ENCODE data around the gene HRAS. TPM values are rescaled to one million over a fixed set of nuclear protein-coding genes. Genes with fewer than 3 reads are reported as not detected.

HRAS gene
- total RNA-seq, 8 experiments from 2014 or later = 38.5 to 96.1 (median 57.2) TPM

- 60 to 100% (median 100%) methylated on average over 1 to 13 of the region's 33 CpGs; no CpG with 5 or more reads in 5 of the 10 experiments for WGBS, 10 experiments
Observed at GRCh38 chr11:532986-533585, 2.3 kb downstream of the HRAS start.

GRCh38 chr11:532527-532985, 2.8 kb downstream of the HRAS start:
- in situ Hi-C loops (cut with MboI; ENCODE audit: low pct_unique_long_range_greater_than_20kb in 2 of 9, low sequenced_read_pairs in 9 of 9, unreplicated experiment in 9 of 9) = no loop called here
- no peak overlapping the region for H3K4me3 ChIP-seq
- WGBS, 10 experiments = 91 to 100% (median 95%) methylated on average over 1 to 9 of the region's 23 CpGs; no CpG with 5 or more reads in 7 of the 10 experiments
- no peak for ATAC-seq (replicated peaks in 6 of 8)
- H3K4me1 ChIP-seq (replicated peaks in 1 of 2) = peaks cover 27 to 30% of the 10 kb centered on the region in 2 donors
- H3K27ac ChIP-seq = no peak overlapping the region

More at GRCh38 chr11:532986-533585, 2.3 kb downstream of the HRAS start:
- no peak for ATAC-seq (replicated peaks in 6 of 8)
- H3K4me3 ChIP-seq = no peak overlapping the region
- H3K27ac ChIP-seq = no peak overlapping the region
- peaks cover 32 to 35% of the 10 kb centered on the region in 2 donors for H3K4me1 ChIP-seq (replicated peaks in 1 of 2)
- in situ Hi-C loops (cut with MboI; ENCODE audit: low pct_unique_long_range_greater_than_20kb in 2 of 9, low sequenced_read_pairs in 9 of 9, unreplicated experiment in 9 of 9) = no loop called here

GRCh38 chr11:531919-532526, 3.4 kb downstream of the HRAS start:
- in situ Hi-C loops (cut with MboI; ENCODE audit: low pct_unique_long_range_greater_than_20kb in 2 of 9, low sequenced_read_pairs in 9 of 9, unreplicated experiment in 9 of 9) = no loop called here
- no peak for ATAC-seq (replicated peaks in 6 of 8)
- 80 to 100% (median 95%) methylated on average over 1 to 6 of the region's 18 CpGs; no CpG with 5 or more reads in 4 of the 10 experiments for WGBS, 10 experiments

GRCh38 chr11:530960-531831, 4.2 kb downstream of the HRAS start:
- no peak overlapping the region for H3K27ac ChIP-seq
- WGBS, 10 experiments = 80 to 100% methylated on average over 1 of the region's 28 CpGs; no CpG with 5 or more reads in 8 of the 10 experiments
- H3K4me1 ChIP-seq (replicated peaks in 1 of 2) = peaks cover 16 to 19% of the 10 kb centered on the region in 2 donors
- in situ Hi-C loops (cut with MboI; ENCODE audit: low pct_unique_long_range_greater_than_20kb in 2 of 9, low sequenced_read_pairs in 9 of 9, unreplicated experiment in 9 of 9) = no loop called here
- no peak for ATAC-seq (replicated peaks in 6 of 8)
- no peak overlapping the region for H3K4me3 ChIP-seq

More at GRCh38 chr11:531919-532526, 3.4 kb downstream of the HRAS start:
- H3K4me3 ChIP-seq = no peak overlapping the region
- peaks cover 24% of the 10 kb centered on the region in 2 donors for H3K4me1 ChIP-seq (replicated peaks in 1 of 2)
- no peak overlapping the region for H3K27ac ChIP-seq

- H3K27ac ChIP-seq = no peak overlapping the region
- H3K4me1 ChIP-seq (replicated peaks in 1 of 2) = peaks cover 14 to 18% of the 10 kb centered on the region in 2 donors
- peak in 1 of 8 experiments; percentile 2 for ATAC-seq (replicated peaks in 6 of 8)
- no peak overlapping the region for H3K4me3 ChIP-seq
- in situ Hi-C loops (cut with MboI; ENCODE audit: low pct_unique_long_range_greater_than_20kb in 2 of 9, low sequenced_read_pairs in 9 of 9, unreplicated experiment in 9 of 9) = no loop called here
- 89 to 90% methylated on average over 2 to 3 of the region's 18 CpGs; no CpG with 5 or more reads in 8 of the 10 experiments for WGBS, 10 experiments
Observed at GRCh38 chr11:529728-530411, 5.5 kb downstream of the HRAS start.

- peak in 6 of 8 experiments; percentile 6 to 69 (median 63) for ATAC-seq (replicated peaks in 6 of 8)
- Histone ChIP-seq H3K4me3 (no peak overlapping the region), H3K4me1 (replicated peaks in 1 of 2) (peaks cover 10 to 15% of the 10 kb centered on the region in 2 donors), H3K27ac (peak overlapping the region in 1 of 2 donors; percentile 40)
- 65 to 100% (median 80%) methylated on average over 1 to 9 of the region's 29 CpGs; no CpG with 5 or more reads in 5 of the 10 experiments for WGBS, 10 experiments
- in situ Hi-C loops (cut with MboI; ENCODE audit: low pct_unique_long_range_greater_than_20kb in 2 of 9, low sequenced_read_pairs in 9 of 9, unreplicated experiment in 9 of 9) = no loop called here
Observed at GRCh38 chr11:528815-529727, 6.3 kb downstream of the HRAS start.

GRCh38 chr11:528166-528814, 7.1 kb downstream of the HRAS start:
- ATAC-seq (replicated peaks in 6 of 8) = no peak
- no peak overlapping the region for H3K4me3 ChIP-seq
- 83 to 100% (median 91%) methylated on average over 1 to 4 of the region's 30 CpGs; no CpG with 5 or more reads in 6 of the 10 experiments for WGBS, 10 experiments
- peak overlapping the region in 1 of 2 donors; percentile 40 for H3K27ac ChIP-seq
- peaks cover 9 to 12% of the 10 kb centered on the region in 2 donors for H3K4me1 ChIP-seq (replicated peaks in 1 of 2)
- in situ Hi-C loops (cut with MboI; ENCODE audit: low pct_unique_long_range_greater_than_20kb in 2 of 9, low sequenced_read_pairs in 9 of 9, unreplicated experiment in 9 of 9) = no loop called here

GRCh38 chr11:526192-526591, 9.2 kb downstream of the HRAS start:
- in situ Hi-C loops (cut with MboI; ENCODE audit: low pct_unique_long_range_greater_than_20kb in 2 of 9, low sequenced_read_pairs in 9 of 9, unreplicated experiment in 9 of 9) = no loop called here
- H3K27ac ChIP-seq = no peak overlapping the region
- ATAC-seq (replicated peaks in 6 of 8) = no peak
- no peak overlapping the region for H3K4me3 ChIP-seq
- peaks cover 9 to 12% of the 10 kb centered on the region in 2 donors for H3K4me1 ChIP-seq (replicated peaks in 1 of 2)
- WGBS, 10 experiments = 40 to 93% (median 83%) methylated on average over 1 to 13 of the region's 17 CpGs; no CpG with 5 or more reads in 2 of the 10 experiments

- Histone ChIP-seq H3K4me3 (no peak overlapping the region), H3K4me1 (replicated peaks in 1 of 2) (no peaks in the 10 kb centered on the region), H3K27ac (no peak overlapping the region)
- in situ Hi-C loops (cut with MboI; ENCODE audit: low pct_unique_long_range_greater_than_20kb in 2 of 9, low sequenced_read_pairs in 9 of 9, unreplicated experiment in 9 of 9) = no loop called here
- 70 to 100% (median 89%) methylated on average over 2 to 6 of the region's 10 CpGs; no CpG with 5 or more reads in 6 of the 10 experiments for WGBS, 10 experiments
- ATAC-seq (replicated peaks in 6 of 8) = no peak
Observed at GRCh38 chr11:521177-521688, 14.1 kb downstream of the HRAS start.

- peak in 3 of 8 experiments; percentile 16 to 21 (median 17) for ATAC-seq (replicated peaks in 6 of 8)
- H3K4me1 ChIP-seq (replicated peaks in 1 of 2) = no peaks in the 10 kb centered on the region
- in situ Hi-C loops (cut with MboI; ENCODE audit: low pct_unique_long_range_greater_than_20kb in 2 of 9, low sequenced_read_pairs in 9 of 9, unreplicated experiment in 9 of 9) = no loop called here
- H3K4me3 ChIP-seq = no peak overlapping the region
- H3K27ac ChIP-seq = no peak overlapping the region
- WGBS, 10 experiments = 60 to 100% (median 94%) methylated on average over 2 to 13 of the region's 39 CpGs; no CpG with 5 or more reads in 3 of the 10 experiments
Observed at GRCh38 chr11:520428-521176, 14.8 kb downstream of the HRAS start.
